ENCODE measurements around the gene CTNNA1. TPM values are rescaled to one million over a fixed set of nuclear protein-coding genes. Genes with fewer than 3 reads are reported as not detected.
"Not testable (repeated sequence)": the region's sequence is repeated elsewhere in the genome, so short reads cannot be mapped to it uniquely, and the experiment has no call there.

The CTNNA1 gene
- total and polyA plus RNA-seq, 2 donors (not counting 3 experiments of a cell fraction or from before 2014, with no cell fraction given): 156 to 394 TPM

GRCh38 chr5:138726848-138727247 is 26.4 kb upstream of the CTNNA1 start:
- Histone ChIP-seq H3K27ac (ENCODE audit: insufficient read depth, low read depth, low read length) (no peak overlapping the region), H3K36me3 (ENCODE audit: control insufficient read depth in 2 of 2, extremely low read depth in 1 of 2, insufficient read depth in 2 of 2, low read length in 2 of 2) (no peaks in the 10 kb centered on the region), H3K4me3 (replicated peaks in 1 of 3; ENCODE audit: insufficient read depth in 1 of 3, low read depth in 1 of 3, low read length in 3 of 3) (no peak overlapping the region), H3K9me3 (replicated peaks; ENCODE audit: control insufficient read depth, insufficient read depth, low read length) (no peaks in the 10 kb centered on the region), H3K9ac (replicated peaks; ENCODE audit: extremely low read depth, insufficient read depth, low read length) (no peak overlapping the region), H2AFZ (ENCODE audit: low read depth, low read length) (no peak overlapping the region), H3K4me1 (ENCODE audit: control insufficient read depth, extremely low read depth, insufficient read depth, low read length) (no peaks in the 10 kb centered on the region), H3K9me1 (replicated peaks; ENCODE audit: control insufficient read depth, extremely low read depth, insufficient read depth, low read length) (no peaks in the 10 kb centered on the region), H3K4me2 (ENCODE audit: insufficient read depth, low read length) (no peak overlapping the region), H3K79me2 (ENCODE audit: control insufficient read depth, insufficient read depth, low read length) (no peaks in the 10 kb centered on the region), H3K27me3 (ENCODE audit: control insufficient read depth in 2 of 2, insufficient read depth in 2 of 2, low read length in 2 of 2) (peaks cover 2% of the 10 kb centered on the region in 2 experiments), H4K20me1 (replicated peaks; ENCODE audit: control insufficient read depth, extremely low read depth, insufficient read depth, low read length) (no peaks in the 10 kb centered on the region)
- no TSS peak for BruUV-seq (replicated peaks)
- no peak for TF ChIP-seq GATA2 (IDR thresholded peaks at IDR 0.05; ENCODE audit: insufficient read depth, insufficient read length, low read depth, low read length)
- no peak for TF ChIP-seq EZH2 (IDR thresholded peaks at IDR 0.05; ENCODE audit: borderline replicate concordance, low read depth, low read length, severe bottlenecking)
- TF ChIP-seq POLR2AphosphoS5 (IDR thresholded peaks at IDR 0.05; ENCODE audit: insufficient read depth, low read depth, low read length): no peak
- TF ChIP-seq MYC (IDR thresholded peaks at IDR 0.05; ENCODE audit: low read depth, low read length): no peak
- no peak for TF ChIP-seq CTCF (IDR thresholded peaks at IDR 0.05; ENCODE audit: extremely low read depth in 1 of 2, insufficient read depth in 1 of 2, low read depth in 1 of 2, low read length in 2 of 2)
- no peak for TF ChIP-seq POLR2A (IDR thresholded peaks at IDR 0.05; ENCODE audit: low read depth, low read length)
- no peak for TF ChIP-seq MAX (IDR thresholded peaks at IDR 0.05; ENCODE audit: insufficient read depth, insufficient read length)
- no peak for TF ChIP-seq FOS (IDR thresholded peaks at IDR 0.05; ENCODE audit: borderline replicate concordance, insufficient read depth, low read length)
- no peak for TF ChIP-seq JUN (IDR thresholded peaks at IDR 0.05; ENCODE audit: borderline replicate concordance, insufficient read depth, insufficient read length, low read depth)
- intact Hi-C loops (cut with micrococcal nuclease): no loop called here
- FAIRE-seq (no peak), DNase-seq (ENCODE audit: low read depth, low spot score) (no peak)
- dilution Hi-C loops (cut with MboI; ENCODE audit: extremely low pct_ligation_motif_present, low sequenced_read_pairs): no loop called here
- POLR2A ChIA-PET: no interaction called here
- CTCF ChIA-PET: interaction anchor here (1.0 kb wide), 1 partner anchor 130 kb away, joined by 3 read pairs; no protein-coding TSS in a partner anchor

- FAIRE-seq; H3K4me3 ChIP-seq (replicated peaks in 1 of 3; ENCODE audit: insufficient read depth in 1 of 3, low read depth in 1 of 3, low read length in 3 of 3); H3K9me1 ChIP-seq (replicated peaks; ENCODE audit: control insufficient read depth, extremely low read depth, insufficient read depth, low read length); H3K9ac ChIP-seq (replicated peaks; ENCODE audit: extremely low read depth, insufficient read depth, low read length); H3K9me3 ChIP-seq (replicated peaks; ENCODE audit: control insufficient read depth, insufficient read depth, low read length); dilution Hi-C loops (cut with MboI; ENCODE audit: extremely low pct_ligation_motif_present, low sequenced_read_pairs); POLR2A ChIA-PET; H3K4me1 ChIP-seq (ENCODE audit: control insufficient read depth, extremely low read depth, insufficient read depth, low read length); H4K20me1 ChIP-seq (replicated peaks; ENCODE audit: control insufficient read depth, extremely low read depth, insufficient read depth, low read length); H3K36me3 ChIP-seq (ENCODE audit: control insufficient read depth in 2 of 2, extremely low read depth in 1 of 2, insufficient read depth in 2 of 2, low read length in 2 of 2); H2AFZ ChIP-seq (ENCODE audit: low read depth, low read length); H3K79me2 ChIP-seq (ENCODE audit: control insufficient read depth, insufficient read depth, low read length); intact Hi-C loops (cut with micrococcal nuclease); CTCF ChIA-PET; H3K4me2 ChIP-seq (ENCODE audit: insufficient read depth, low read length); H3K27ac ChIP-seq (ENCODE audit: insufficient read depth, low read depth, low read length); H3K27me3 ChIP-seq (ENCODE audit: control insufficient read depth in 2 of 2, insufficient read depth in 2 of 2, low read length in 2 of 2); DNase-seq (ENCODE audit: low read depth, low spot score); BruUV-seq (replicated peaks): not testable (repeated sequence)
These were observed 22.7 kb upstream of the CTNNA1 start for GRCh38 chr5:138730496-138730895.

Measured in endothelial cell of umbilical vein (primary cell).